Suprapubic skin (tissue), 4 donors: ENCODE results near the gene HAPLN2. TPM values are rescaled to one million over a fixed set of nuclear protein-coding genes. Genes with fewer than 3 reads are reported as not detected.
"Not testable (repeated sequence)": the region's sequence is repeated elsewhere in the genome, so short reads cannot be mapped to it uniquely, and the experiment has no call there.

ENCODE experiments used
- DNase-seq, 2 donors: peaks; one replicate each; pipeline ENCODE4 v3.0.0-alpha.2; 2019; ENCODE audit warnings: low spot score in 2 of 2
- H3K27ac ChIP-seq: fragments of 200-600 bp; sonication (generic); one replicate; pipeline ENCODE4 v1.5.1; 2019
- H3K27me3 ChIP-seq: fragments of 200-600 bp; sonication (generic); one replicate; pipeline ENCODE4 v1.5.1; 2019
- H3K36me3 ChIP-seq: fragments of 200-600 bp; sonication (generic); one replicate; pipeline ENCODE4 v1.5.1; 2019
- H3K4me1 ChIP-seq: fragments of 200-600 bp; sonication (generic); one replicate; pipeline ENCODE4 v1.5.1; 2019
- H3K4me3 ChIP-seq: fragments of 200-600 bp; sonication (generic); one replicate; pipeline ENCODE4 v1.5.1; 2019; ENCODE audit warnings: mild to moderate bottlenecking
- H3K9me3 ChIP-seq: fragments of 200-600 bp; sonication (generic); one replicate; pipeline ENCODE4 v1.5.1; 2019
- EP300 ChIP-seq: sonication (generic); formaldehyde crosslinking; IDR thresholded peaks from one replicate; pipeline ENCODE4 v1.6.1; 2017; ENCODE audit warnings: antibody characterized with exemption
- POLR2A ChIP-seq, 2 donors: fragments of 450-650 bp; IDR thresholded peaks; one replicate each; pipeline ENCODE4 v1.6.1; 2017; ENCODE audit warnings: antibody characterized with exemption in 2 of 2, mild to moderate bottlenecking in 2 of 2, moderate library complexity in 2 of 2
- POLR2AphosphoS5 ChIP-seq, 3 donors: sonication (generic); formaldehyde crosslinking; IDR thresholded peaks; one replicate each; pipeline ENCODE4 v1.6.1; 2017; ENCODE audit warnings: antibody characterized with exemption in 3 of 3
- whole genome bisulfite sequencing: methylation state at CpG from one replicate; pipeline ENCODE4 v1.1.5; 2018; 5-methylcytosine and 5-hydroxymethylcytosine counted together
- total RNA-seq, 4 donors: library from RNA; depleted of rRNA; stranded (reverse); fragments of >200 nt; gene quantifications; one replicate each; pipeline ENCODE4 v1.1.0, GENCODE V29; 2016
- TF ChIP-seq, protein P1 (sequence below), 2 donors: fragments of 200-600 bp in 1 of 2; fragments of 450-650 bp in 1 of 2; sonication (generic) in 1 of 2; IDR thresholded peaks; one replicate each; pipeline ENCODE4 v1.5.1; 2016 to 2019; ENCODE audit warnings: antibody characterized with exemption in 2 of 2, mild to moderate bottlenecking in 1 of 2, moderate library complexity in 1 of 2

Gene HAPLN2
- total RNA-seq, 4 donors from 2014 or later: 1.0 to 2.9 TPM; not detected in 2

DNA sequence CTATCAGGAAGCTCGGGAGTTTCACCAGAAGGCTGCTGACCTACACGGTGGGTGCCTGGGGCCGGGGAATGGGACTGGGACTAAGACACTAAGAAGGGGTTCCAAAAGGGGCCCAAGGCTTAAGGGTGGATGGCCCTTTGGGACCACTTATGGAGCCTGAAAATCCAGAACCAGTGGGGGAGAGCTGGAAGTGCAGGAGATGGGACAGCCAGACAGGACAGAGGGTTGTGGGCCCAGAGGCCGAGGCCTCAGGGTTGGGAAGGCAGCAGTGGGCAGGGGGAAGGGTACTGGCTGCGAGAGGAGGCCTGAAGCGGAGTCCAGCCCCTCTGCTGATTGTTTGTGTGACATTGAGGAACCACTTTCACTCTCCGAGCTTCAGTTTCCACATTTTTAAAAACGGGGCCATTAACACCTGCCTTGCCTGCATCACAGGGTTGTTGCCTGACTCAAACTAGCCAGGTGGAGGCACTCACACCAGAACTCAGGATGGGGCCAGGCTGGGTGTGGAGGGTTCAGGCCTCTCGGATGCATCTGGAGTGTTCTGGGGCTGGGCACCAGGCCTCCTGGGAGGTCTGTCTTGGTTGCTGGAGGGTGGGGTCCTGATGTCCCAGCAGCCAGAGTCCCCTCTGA, 36.7 kb upstream of the HAPLN2 start:
- no peak overlapping the region for H3K4me3 ChIP-seq
- WGBS: 87% methylated on average over 5 of the region's 9 CpGs

DNA sequence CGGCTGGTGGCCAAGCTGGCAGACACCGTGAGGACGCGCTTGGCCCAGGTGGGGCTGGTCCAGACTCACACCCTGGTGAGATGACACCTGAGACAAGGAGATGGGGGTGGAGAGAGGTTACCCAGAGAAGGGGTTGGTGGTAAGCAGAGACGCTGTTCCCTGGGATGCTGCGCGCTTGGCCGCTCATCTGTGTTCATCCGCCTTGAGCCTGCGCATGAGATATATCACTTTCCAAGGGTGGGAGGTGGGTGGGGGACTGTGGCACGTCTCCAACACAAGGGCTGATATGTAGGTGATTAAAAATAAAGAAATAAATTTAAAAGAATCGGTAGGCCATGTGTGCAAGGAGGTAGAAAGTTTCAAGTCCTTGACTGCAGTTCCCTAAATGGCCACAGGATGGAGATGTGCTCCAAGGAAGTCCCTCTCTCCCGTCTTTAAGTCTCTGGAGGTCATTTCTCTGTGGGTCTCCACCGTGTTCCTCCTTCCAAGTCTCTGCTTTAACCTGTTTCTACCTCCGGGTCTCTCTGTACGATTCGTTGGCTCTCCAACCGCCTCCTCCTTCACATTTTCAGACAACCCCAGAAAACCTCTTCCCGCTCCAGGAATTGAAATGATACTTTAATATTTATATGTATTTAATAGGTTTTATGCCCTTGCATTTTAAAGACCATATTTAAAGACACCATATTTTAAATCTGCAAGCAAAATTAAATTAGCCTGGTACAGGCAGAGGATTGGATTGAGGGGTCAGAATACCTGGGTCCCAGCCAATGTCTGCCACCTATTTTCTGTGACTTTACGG, 35.2 kb upstream of the HAPLN2 start:
- Histone ChIP-seq H3K36me3 (no peaks in the 10 kb centered on the region), H3K27ac (no peak overlapping the region), H3K4me3 (no peak overlapping the region), H3K4me1 (no peaks in the 10 kb centered on the region), H3K27me3 (no peaks in the 10 kb centered on the region), H3K9me3 (no peaks in the 10 kb centered on the region)
- TF ChIP-seq EP300: no peak
- TF ChIP-seq, protein P1, sequence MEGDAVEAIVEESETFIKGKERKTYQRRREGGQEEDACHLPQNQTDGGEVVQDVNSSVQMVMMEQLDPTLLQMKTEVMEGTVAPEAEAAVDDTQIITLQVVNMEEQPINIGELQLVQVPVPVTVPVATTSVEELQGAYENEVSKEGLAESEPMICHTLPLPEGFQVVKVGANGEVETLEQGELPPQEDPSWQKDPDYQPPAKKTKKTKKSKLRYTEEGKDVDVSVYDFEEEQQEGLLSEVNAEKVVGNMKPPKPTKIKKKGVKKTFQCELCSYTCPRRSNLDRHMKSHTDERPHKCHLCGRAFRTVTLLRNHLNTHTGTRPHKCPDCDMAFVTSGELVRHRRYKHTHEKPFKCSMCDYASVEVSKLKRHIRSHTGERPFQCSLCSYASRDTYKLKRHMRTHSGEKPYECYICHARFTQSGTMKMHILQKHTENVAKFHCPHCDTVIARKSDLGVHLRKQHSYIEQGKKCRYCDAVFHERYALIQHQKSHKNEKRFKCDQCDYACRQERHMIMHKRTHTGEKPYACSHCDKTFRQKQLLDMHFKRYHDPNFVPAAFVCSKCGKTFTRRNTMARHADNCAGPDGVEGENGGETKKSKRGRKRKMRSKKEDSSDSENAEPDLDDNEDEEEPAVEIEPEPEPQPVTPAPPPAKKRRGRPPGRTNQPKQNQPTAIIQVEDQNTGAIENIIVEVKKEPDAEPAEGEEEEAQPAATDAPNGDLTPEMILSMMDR (IDR thresholded peaks at IDR 0.05): peak; percentile 91 to 93
- TF ChIP-seq POLR2AphosphoS5 (IDR thresholded peaks at IDR 0.05): no peak
- TF ChIP-seq POLR2A (IDR thresholded peaks at IDR 0.05): no peak
- peak in 1 of 2 donors; percentile 84 for DNase-seq
- 55% methylated on average over 20 of the region's 20 CpGs for whole genome bisulfite sequencing

More for the DNA sequence above, 36.7 kb upstream of the HAPLN2 start:
- Histone ChIP-seq H3K9me3 (no peaks in the 10 kb centered on the region), H3K4me1 (no peaks in the 10 kb centered on the region), H3K27me3 (no peaks in the 10 kb centered on the region), H3K27ac (no peak overlapping the region), H3K36me3 (no peaks in the 10 kb centered on the region)
- TF ChIP-seq EP300 (no peak), POLR2AphosphoS5 (IDR thresholded peaks at IDR 0.05) (no peak), POLR2A (IDR thresholded peaks at IDR 0.05) (no peak)
- TF ChIP-seq, protein P1 (IDR thresholded peaks at IDR 0.05): no peak
- DNase-seq: no peak

DNA sequence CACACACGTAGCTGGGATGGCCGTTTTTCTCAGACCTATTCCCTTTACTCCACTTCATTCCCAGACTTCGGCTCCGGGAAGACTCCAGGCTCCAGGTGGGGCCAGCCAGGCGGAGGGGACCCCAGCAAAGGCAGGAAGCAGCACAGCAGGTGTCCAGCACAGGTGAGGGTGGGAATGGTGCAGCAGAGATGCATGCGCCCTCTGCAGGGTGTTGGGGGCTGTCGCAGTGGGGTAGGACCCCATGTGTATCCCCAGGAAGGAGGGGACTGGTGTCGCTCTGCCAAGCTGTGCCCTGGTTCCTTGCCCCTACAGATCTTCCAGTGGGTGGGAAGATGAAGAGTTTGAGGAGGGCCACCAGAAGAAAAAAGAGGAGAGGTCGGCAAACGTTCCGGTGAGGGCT, 34.4 kb upstream of the HAPLN2 start:
- TF ChIP-seq, protein P1 (IDR thresholded peaks at IDR 0.05): no peak
- TF ChIP-seq POLR2A (IDR thresholded peaks at IDR 0.05): no peak
- TF ChIP-seq POLR2AphosphoS5 (IDR thresholded peaks at IDR 0.05): no peak
- no peak for TF ChIP-seq EP300
- no peaks in the 10 kb centered on the region for H3K9me3 ChIP-seq
- no peak overlapping the region for H3K4me3 ChIP-seq
- H3K4me1 ChIP-seq: no peaks in the 10 kb centered on the region
- no peak overlapping the region for H3K27ac ChIP-seq
- 52% methylated on average over 11 of the region's 11 CpGs for WGBS
- no peaks in the 10 kb centered on the region for H3K36me3 ChIP-seq
- no peaks in the 10 kb centered on the region for H3K27me3 ChIP-seq
- DNase-seq: no peak

DNA sequence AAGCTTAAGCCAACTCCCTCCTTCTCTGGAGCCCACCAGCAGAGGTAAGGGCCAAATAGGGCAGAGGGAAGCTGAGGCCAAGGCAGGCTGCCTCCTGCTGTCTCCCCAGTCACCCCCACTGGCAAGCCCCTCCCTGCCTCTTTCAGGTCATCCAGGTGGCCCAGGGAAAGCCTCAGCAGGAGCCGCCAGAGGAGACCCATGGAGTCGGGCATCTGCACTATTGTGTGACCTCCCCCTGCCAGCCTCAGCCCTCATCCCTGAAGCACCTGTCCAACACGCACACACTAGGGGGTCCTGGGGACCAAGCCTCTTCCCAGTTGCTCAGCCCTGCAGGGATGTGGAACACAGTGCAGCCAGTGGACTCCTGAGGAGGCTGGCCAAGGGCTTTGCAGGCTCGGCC, 32.9 kb upstream of the HAPLN2 start:
- Histone ChIP-seq H3K4me1 (peaks cover 6% of the 10 kb centered on the region), H3K4me3 (no peak overlapping the region), H3K36me3 (no peaks in the 10 kb centered on the region), H3K27me3 (no peaks in the 10 kb centered on the region), H3K9me3 (no peaks in the 10 kb centered on the region), H3K27ac (no peak overlapping the region)
- DNase-seq: no peak
- TF ChIP-seq EP300 (no peak), POLR2A (IDR thresholded peaks at IDR 0.05) (no peak), POLR2AphosphoS5 (IDR thresholded peaks at IDR 0.05) (no peak)
- TF ChIP-seq, protein P1 (IDR thresholded peaks at IDR 0.05): no peak
- 65% methylated on average over 4 of the region's 4 CpGs for WGBS

DNA sequence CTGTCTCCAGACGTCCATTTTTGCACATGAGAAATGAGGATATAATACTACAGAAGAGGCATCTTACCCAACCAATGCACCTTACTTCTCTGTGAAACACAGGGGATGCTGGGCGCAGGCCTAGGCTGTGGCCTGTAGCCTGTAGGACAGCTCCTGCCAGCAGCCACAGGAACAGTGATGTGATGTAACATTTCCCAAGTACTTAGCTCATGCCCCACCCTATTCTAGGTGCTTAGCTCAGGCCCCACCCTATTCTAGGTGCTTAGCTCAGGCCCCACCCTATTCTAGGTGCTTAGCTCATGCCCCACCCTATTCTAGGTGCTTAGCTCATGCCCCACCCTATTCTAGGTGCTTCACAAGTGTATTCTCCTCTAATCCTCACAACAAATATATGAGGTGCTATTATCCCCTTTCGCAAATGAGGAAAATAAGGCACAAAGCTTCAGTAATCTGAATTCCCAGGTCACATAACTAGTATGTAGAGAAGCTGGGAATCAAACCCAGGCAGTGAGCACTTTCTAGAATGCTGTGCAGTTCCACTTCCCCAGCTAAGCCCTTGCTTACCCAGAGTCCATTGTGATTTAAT, 32.2 kb upstream of the HAPLN2 start:
- no peaks in the 10 kb centered on the region for H3K9me3 ChIP-seq
- 78% methylated on average over 3 of the region's 3 CpGs for WGBS
- DNase-seq: no peak
- no peaks in the 10 kb centered on the region for H3K27me3 ChIP-seq
- TF ChIP-seq EP300 (no peak), POLR2AphosphoS5 (IDR thresholded peaks at IDR 0.05) (no peak), POLR2A (IDR thresholded peaks at IDR 0.05) (no peak)
- no peak overlapping the region for H3K27ac ChIP-seq
- H3K36me3 ChIP-seq: no peaks in the 10 kb centered on the region
- H3K4me3 ChIP-seq: no peak overlapping the region
- H3K4me1 ChIP-seq: peaks cover 7% of the 10 kb centered on the region

DNA sequence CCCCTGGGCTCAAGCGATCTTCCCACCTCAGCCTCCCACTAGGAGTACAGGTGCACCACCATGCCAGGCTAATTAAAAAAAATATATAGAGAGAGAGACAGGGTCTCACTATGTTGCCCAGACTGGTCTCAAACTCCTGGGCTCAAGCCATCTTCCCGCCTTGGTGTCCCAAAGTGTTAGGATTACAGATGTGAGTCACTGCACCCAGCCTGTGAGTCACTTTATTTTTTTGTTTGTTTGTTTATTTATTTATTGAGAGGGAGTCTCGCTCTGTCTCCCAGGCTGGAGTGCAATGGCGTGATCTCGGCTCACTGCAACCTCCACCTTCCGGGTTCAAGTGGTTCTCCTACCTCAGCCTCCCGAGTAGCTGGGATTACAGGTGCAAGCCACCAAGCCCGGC, 31.3 kb upstream of the HAPLN2 start:
- not testable (repeated sequence) for H3K36me3 ChIP-seq, H3K27ac ChIP-seq, H3K4me3 ChIP-seq, H3K27me3 ChIP-seq, DNase-seq, H3K9me3 ChIP-seq
- H3K4me1 ChIP-seq: peaks cover 16% of the 10 kb centered on the region
- 94% methylated on average over 8 of the region's 8 CpGs for WGBS
